GM12874 (cell line): ENCODE results near the gene NAV1.

Experiments
- CTCF ChIP-seq: IDR thresholded peaks from 2 replicates; pipeline ENCODE4 v1.5.1; 2011; ENCODE audit warnings: low read depth, mild to moderate bottlenecking, control low read depth, low read length, moderate library complexity; ENCODE audit not compliant: insufficient read depth

The NAV1 gene

GRCh38 chr1:201506092-201506491, 32.8 kb upstream of the NAV1 start:
- no peak for TF ChIP-seq CTCF

- TF ChIP-seq CTCF: no peak
Observed at GRCh38 chr1:201506557-201507359, 32.2 kb upstream of the NAV1 start, which contains the start of gene CSRP1. TSS of gene CSRP1 (minus strand) at chr1:201507123. CDS start at chr1:201496303, 10,820 bp downstream.

GRCh38 chr1:201507360-201507675, 31.6 kb upstream of the NAV1 start:
- TF ChIP-seq CTCF: no peak

- TF ChIP-seq CTCF: no peak
Observed at GRCh38 chr1:201508809-201509208, 30.1 kb upstream of the NAV1 start.

GRCh38 chr1:201509601-201510374, 29.1 kb upstream of the NAV1 start:
- no peak for TF ChIP-seq CTCF

- TF ChIP-seq CTCF: no peak
Observed at GRCh38 chr1:201510734-201511133, 28.2 kb upstream of the NAV1 start.

- no peak for TF ChIP-seq CTCF
Observed at GRCh38 chr1:201511396-201511940, 27.5 kb upstream of the NAV1 start.
